DOHH2 (cell line): ENCODE data around the gene ZBTB40.

Experiments
- H3F3A ChIP-seq: fragments of 200-600 bp; sonication (generic), shearing (Covaris generic); 2 replicates; pipeline ENCODE4 v1.6.0; 2016; ENCODE audit warnings: antibody characterized with exemption, mild to moderate bottlenecking; ENCODE audit not compliant: control insufficient read depth, insufficient read depth
- H3K27ac ChIP-seq: fragments of 200-600 bp; sonication (generic); 2 replicates; pipeline ENCODE4 v1.5.1; 2014; ENCODE audit warnings: low read depth, mild to moderate bottlenecking, low read length, moderate library complexity
- H3K27me3 ChIP-seq: fragments of 200-600 bp; sonication (generic); 2 replicates; pipeline ENCODE4 v1.6.1; 2014; ENCODE audit warnings: mild to moderate bottlenecking, low read length, mixed read lengths; ENCODE audit not compliant: control insufficient read depth
- H3K36me3 ChIP-seq: fragments of 200-600 bp; sonication (generic); 2 replicates; pipeline ENCODE4 v1.6.1; 2014; ENCODE audit warnings: mild to moderate bottlenecking, low read length, moderate library complexity, mixed read lengths; ENCODE audit not compliant: control insufficient read depth
- H3K4me1 ChIP-seq: fragments of 200-600 bp; sonication (generic); 2 replicates; pipeline ENCODE4 v1.6.1; 2014; ENCODE audit warnings: mild to moderate bottlenecking, low read length, mixed read lengths; ENCODE audit not compliant: control insufficient read depth
- H3K4me2 ChIP-seq: fragments of 200-600 bp; sonication (generic); 2 replicates; pipeline ENCODE4 v1.6.0; 2014; ENCODE audit warnings: mild to moderate bottlenecking, low read length, moderate library complexity
- H3K4me3 ChIP-seq: fragments of 200-600 bp; sonication (generic); 2 replicates; pipeline ENCODE4 v1.5.1; 2014; ENCODE audit warnings: mild to moderate bottlenecking, low read length, mixed read lengths
- H3K79me2 ChIP-seq: fragments of 200-600 bp; sonication (generic); 2 replicates; pipeline ENCODE4 v1.6.1; 2014; ENCODE audit warnings: mild to moderate bottlenecking, low read length, mixed read lengths; ENCODE audit not compliant: control insufficient read depth
- H3K9me2 ChIP-seq: fragments of 200-600 bp; sonication (generic); replicated peaks from 2 replicates; pipeline ENCODE4 v1.6.1; 2014; ENCODE audit warnings: mild to moderate bottlenecking, low read length, mixed read lengths; ENCODE audit not compliant: control insufficient read depth
- H3K9me3 ChIP-seq: fragments of 200-600 bp; sonication (generic); 2 replicates; pipeline ENCODE4 v1.6.1; 2014; ENCODE audit warnings: antibody characterized with exemption, low read length, mixed read lengths; ENCODE audit not compliant: control insufficient read depth, insufficient read depth
- H4K20me1 ChIP-seq: fragments of 200-600 bp; sonication (generic); 2 replicates; pipeline ENCODE4 v1.6.0; 2014; ENCODE audit warnings: low read depth, mild to moderate bottlenecking, antibody characterized with exemption, low read length, moderate library complexity; ENCODE audit not compliant: control insufficient read depth, insufficient read depth
- EZH2phosphoT487 ChIP-seq: fragments of 200-600 bp; sonication (generic); IDR thresholded peaks from 2 replicates; pipeline ENCODE4 v1.6.1; 2017; ENCODE audit warnings: borderline replicate concordance, mild to moderate bottlenecking, antibody characterized with exemption, low read length, moderate library complexity, mixed read lengths
- TF ChIP-seq, protein P1 (sequence below): fragments of 200-600 bp; sonication (generic); IDR thresholded peaks from one replicate; pipeline ENCODE4 v1.5.1; 2014; ENCODE audit warnings: antibody characterized with exemption, mild to moderate bottlenecking, low read depth, low read length; ENCODE audit not compliant: poor library complexity, severe bottlenecking

Gene ZBTB40

DNA sequence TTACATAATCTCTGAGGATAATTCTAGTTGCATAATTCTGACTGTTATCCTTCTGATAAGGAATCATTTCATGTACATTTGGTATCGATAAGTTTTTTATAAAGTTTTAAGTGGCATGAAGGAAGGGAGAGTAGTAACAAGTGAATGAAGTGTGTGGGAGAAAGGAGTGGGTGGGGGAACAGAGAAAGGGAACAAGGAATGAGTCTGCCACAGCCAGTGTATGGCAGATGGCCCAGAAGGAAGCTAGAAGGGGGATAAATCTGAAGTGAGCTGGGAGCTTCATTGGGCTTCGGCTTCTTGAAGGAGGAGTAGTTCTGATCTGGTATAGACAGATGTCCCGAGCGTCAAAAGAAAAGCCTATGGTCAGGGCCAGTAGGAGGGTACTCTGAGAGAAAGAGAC is 18.6 kb downstream of the ZBTB40 start:
- Histone ChIP-seq H3F3A (no peaks in the 10 kb centered on the region), H3K27me3 (no peaks in the 10 kb centered on the region), H4K20me1 (no peaks in the 10 kb centered on the region), H3K27ac (no peak overlapping the region), H3K9me3 (peaks cover 5% of the 10 kb centered on the region; the same call in 1 of the 2 replicates), H3K36me3 (no peaks in the 10 kb centered on the region), H3K9me2 (no peaks in the 10 kb centered on the region), H3K79me2 (peaks cover 76% of the 10 kb centered on the region), H3K4me3 (no peak overlapping the region), H3K4me2 (no peak overlapping the region), H3K4me1 (no peaks in the 10 kb centered on the region)
- TF ChIP-seq EZH2phosphoT487: no peak
- TF ChIP-seq, protein P1, sequence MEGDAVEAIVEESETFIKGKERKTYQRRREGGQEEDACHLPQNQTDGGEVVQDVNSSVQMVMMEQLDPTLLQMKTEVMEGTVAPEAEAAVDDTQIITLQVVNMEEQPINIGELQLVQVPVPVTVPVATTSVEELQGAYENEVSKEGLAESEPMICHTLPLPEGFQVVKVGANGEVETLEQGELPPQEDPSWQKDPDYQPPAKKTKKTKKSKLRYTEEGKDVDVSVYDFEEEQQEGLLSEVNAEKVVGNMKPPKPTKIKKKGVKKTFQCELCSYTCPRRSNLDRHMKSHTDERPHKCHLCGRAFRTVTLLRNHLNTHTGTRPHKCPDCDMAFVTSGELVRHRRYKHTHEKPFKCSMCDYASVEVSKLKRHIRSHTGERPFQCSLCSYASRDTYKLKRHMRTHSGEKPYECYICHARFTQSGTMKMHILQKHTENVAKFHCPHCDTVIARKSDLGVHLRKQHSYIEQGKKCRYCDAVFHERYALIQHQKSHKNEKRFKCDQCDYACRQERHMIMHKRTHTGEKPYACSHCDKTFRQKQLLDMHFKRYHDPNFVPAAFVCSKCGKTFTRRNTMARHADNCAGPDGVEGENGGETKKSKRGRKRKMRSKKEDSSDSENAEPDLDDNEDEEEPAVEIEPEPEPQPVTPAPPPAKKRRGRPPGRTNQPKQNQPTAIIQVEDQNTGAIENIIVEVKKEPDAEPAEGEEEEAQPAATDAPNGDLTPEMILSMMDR: no peak

DNA sequence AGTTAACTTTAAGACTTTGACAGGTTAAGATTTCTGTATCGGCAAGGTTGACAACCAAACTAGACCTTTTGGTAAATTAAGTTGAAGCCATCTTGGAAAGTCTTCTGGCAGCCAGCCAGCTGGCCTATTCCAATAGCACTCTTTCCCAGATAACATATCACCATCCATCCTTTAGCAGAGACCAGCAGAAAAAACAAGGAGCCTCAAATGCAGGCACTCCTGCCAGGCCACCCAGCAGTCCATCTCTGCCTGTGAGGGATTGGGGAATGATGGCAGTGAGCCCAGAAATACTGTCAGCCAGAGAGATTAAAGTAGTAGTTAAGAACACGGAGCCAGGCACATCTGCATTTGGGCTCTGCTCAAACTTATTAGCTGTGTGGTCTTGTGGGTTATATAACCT is 19.4 kb downstream of the ZBTB40 start:
- Histone ChIP-seq H3K4me3 (no peak overlapping the region), H3F3A (no peaks in the 10 kb centered on the region), H3K9me3 (no peaks in the 10 kb centered on the region), H3K4me2 (no peak overlapping the region), H3K36me3 (no peaks in the 10 kb centered on the region), H3K4me1 (no peaks in the 10 kb centered on the region), H4K20me1 (no peaks in the 10 kb centered on the region), H3K27me3 (no peaks in the 10 kb centered on the region), H3K9me2 (no peaks in the 10 kb centered on the region), H3K27ac (no peak overlapping the region), H3K79me2 (peaks cover 72% of the 10 kb centered on the region)
- TF ChIP-seq, protein P1: no peak
- TF ChIP-seq EZH2phosphoT487: no peak

DNA sequence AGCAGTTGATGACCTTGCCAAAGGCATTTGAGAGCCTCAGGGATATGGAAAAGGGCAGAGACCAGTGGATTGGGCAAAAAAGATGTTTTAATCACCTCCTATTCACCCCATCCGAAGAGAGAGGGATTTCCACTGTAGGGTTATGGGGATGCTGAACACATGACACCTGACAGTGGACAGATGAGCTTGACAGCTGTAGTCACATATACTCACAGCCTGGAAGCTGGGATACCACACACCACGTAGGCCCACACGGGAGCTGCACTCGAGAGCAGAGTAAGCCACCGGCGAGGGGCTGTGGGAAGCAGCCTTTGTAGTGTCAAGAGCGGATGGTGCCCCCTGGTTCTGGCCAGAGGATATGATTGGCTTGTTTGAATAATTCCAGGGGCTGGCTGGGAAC is 20.0 kb downstream of the ZBTB40 start:
- H3K27ac ChIP-seq: no peak overlapping the region
- no peak overlapping the region for H3K4me2 ChIP-seq
- peaks cover 70% of the 10 kb centered on the region for H3K79me2 ChIP-seq
- H3K36me3 ChIP-seq: no peaks in the 10 kb centered on the region
- TF ChIP-seq, protein P1: no peak
- TF ChIP-seq EZH2phosphoT487: no peak
- no peaks in the 10 kb centered on the region for H3K27me3 ChIP-seq
- H4K20me1 ChIP-seq: no peaks in the 10 kb centered on the region
- H3K4me3 ChIP-seq: no peak overlapping the region
- H3K4me1 ChIP-seq: no peaks in the 10 kb centered on the region
- no peaks in the 10 kb centered on the region for H3K9me3 ChIP-seq
- H3F3A ChIP-seq: no peaks in the 10 kb centered on the region
- H3K9me2 ChIP-seq: no peaks in the 10 kb centered on the region

DNA sequence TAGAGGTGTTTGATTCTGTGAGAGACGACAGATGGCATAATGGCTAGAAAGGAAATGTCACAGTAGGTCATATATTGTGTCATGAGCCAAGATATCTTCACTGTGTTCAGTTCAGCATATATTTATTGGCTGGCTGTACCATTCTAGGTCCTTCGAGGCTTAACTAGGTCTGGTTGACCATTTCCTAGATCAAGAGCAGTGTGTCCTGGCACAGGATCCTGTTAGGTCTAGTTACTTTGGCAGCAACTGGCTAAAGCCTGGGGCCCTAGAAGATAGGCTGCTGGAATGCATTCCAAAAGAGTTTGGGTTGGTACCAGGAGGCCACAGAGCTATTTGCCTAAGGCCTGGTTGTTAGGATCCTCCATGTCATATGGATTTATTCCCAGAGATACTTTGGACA is 20.9 kb downstream of the ZBTB40 start:
- no peak overlapping the region for H3K27ac ChIP-seq
- H3K79me2 ChIP-seq: peaks cover 66% of the 10 kb centered on the region
- no peak overlapping the region for H3K4me2 ChIP-seq
- no peak overlapping the region for H3K4me3 ChIP-seq
- TF ChIP-seq, protein P1: no peak
- TF ChIP-seq EZH2phosphoT487: no peak
- H4K20me1 ChIP-seq: no peaks in the 10 kb centered on the region
- no peaks in the 10 kb centered on the region for H3K9me3 ChIP-seq
- H3K27me3 ChIP-seq: no peaks in the 10 kb centered on the region
- H3K9me2 ChIP-seq: no peaks in the 10 kb centered on the region
- no peaks in the 10 kb centered on the region for H3K36me3 ChIP-seq
- no peaks in the 10 kb centered on the region for H3F3A ChIP-seq
- H3K4me1 ChIP-seq: no peaks in the 10 kb centered on the region
